VCaP (cell line): ENCODE results near the gene TK1.

Source experiments
- H3K27ac ChIP-seq: fragments of 450-650 bp; 2 replicates; pipeline ENCODE4 v1.5.1; 2017
- TF ChIP-seq, protein P1 (sequence below): fragments of 450-650 bp; conservative IDR thresholded peaks from 2 replicates; pipeline ENCODE4 v1.5.1; 2017; ENCODE audit warnings: mild to moderate bottlenecking, moderate library complexity

The TK1 gene

GRCh38 chr17:78230996-78231935, 44.4 kb upstream of the TK1 start, which contains the start of gene TMEM235:
TSS of gene TMEM235 (plus strand) at chr17:78231631. CDS start at chr17:78232024, 393 bp downstream.
- no peak within 1 kb of the TSS for H3K27ac ChIP-seq
- TF ChIP-seq, protein P1, sequence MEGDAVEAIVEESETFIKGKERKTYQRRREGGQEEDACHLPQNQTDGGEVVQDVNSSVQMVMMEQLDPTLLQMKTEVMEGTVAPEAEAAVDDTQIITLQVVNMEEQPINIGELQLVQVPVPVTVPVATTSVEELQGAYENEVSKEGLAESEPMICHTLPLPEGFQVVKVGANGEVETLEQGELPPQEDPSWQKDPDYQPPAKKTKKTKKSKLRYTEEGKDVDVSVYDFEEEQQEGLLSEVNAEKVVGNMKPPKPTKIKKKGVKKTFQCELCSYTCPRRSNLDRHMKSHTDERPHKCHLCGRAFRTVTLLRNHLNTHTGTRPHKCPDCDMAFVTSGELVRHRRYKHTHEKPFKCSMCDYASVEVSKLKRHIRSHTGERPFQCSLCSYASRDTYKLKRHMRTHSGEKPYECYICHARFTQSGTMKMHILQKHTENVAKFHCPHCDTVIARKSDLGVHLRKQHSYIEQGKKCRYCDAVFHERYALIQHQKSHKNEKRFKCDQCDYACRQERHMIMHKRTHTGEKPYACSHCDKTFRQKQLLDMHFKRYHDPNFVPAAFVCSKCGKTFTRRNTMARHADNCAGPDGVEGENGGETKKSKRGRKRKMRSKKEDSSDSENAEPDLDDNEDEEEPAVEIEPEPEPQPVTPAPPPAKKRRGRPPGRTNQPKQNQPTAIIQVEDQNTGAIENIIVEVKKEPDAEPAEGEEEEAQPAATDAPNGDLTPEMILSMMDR = no peak

GRCh38 chr17:78230252-78230962, 43.6 kb upstream of the TK1 start:
- TF ChIP-seq, protein P1 = no peak
- H3K27ac ChIP-seq = no peak overlapping the region

DNA sequence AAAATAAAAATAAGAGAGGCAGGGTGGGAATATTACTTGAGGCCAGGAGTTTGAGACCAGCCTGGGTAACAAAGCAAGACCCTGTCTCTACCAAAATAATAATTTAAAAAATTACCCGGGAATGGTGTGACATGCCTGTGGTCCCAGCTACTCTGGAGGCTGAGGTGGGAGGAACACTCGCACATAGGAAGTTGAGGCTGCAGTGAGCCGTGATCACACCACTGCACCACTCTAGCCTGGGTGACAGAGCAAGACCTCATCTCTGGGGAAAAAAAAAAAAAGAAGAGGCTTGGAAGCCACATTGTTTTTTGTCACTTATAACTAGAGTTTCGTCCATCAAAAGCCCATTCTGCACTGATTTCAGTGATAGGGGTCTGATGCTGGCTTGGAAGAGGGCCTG, 41.3 kb upstream of the TK1 start:
- TF ChIP-seq, protein P1 = no peak
- no peak overlapping the region for H3K27ac ChIP-seq

DNA sequence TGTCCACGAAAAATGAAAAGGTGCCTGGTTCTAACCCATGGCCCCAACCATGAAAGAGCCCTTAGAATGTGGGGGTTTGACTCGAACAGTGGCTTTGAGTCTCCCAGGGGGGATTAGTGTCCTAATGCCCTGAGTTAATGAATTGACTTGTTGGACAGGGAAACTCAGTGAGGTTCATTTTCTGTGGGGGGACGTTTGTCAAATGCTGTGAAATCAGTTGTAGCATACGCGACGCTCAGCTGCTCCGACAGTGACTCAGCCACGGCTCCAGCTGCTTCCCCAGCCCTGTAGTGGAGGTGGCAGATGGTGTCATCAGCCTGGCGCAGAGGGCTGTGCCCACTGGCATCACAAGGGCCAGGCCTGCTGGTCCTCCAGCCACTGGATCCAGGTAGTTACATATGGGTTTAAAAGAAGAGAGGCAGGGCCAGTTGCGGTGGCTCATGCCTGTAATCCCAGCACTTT, 40.6 kb upstream of the TK1 start:
- H3K27ac ChIP-seq = peak overlapping the region; percentile 72
- TF ChIP-seq, protein P1 = no peak

DNA sequence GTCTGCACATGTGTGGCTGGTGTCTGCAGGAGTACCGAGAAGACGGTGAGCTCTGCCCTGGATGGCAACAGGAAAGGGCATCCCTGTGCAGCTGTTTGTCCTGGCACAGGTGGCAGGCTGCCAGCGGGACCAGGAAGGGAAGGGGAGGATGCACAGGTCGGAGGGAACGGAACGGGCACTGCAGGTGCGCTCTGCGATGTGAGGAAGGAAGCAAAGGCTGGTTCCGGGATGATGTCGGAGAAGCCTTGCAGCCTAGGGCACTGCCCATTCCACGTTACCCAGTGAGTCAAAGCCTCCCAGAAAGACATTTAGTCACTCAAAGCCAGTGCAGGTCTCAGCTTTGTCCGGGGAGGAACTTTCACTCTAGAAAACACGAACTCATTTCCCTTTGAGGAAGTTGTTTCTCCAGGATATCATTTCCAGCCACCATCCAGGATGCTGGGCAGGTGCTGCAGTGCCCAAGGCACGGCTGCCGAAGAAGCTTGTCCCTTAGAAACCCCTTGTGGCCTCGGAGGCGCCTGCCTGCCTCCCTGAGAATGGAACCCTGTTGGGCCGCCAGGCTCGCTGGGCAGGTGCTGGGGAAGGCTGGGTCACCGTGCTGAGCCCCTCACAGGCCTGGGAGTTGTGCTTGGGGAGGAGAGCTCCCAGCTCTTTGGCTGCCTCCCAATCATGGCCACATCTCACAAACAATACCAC, 40.1 kb upstream of the TK1 start:
- TF ChIP-seq, protein P1 = no peak
- H3K27ac ChIP-seq = peak overlapping the region; percentile 72

GRCh38 chr17:78226055-78226758, 39.4 kb upstream of the TK1 start:
- peak overlapping the region; percentile 72 for H3K27ac ChIP-seq
- TF ChIP-seq, protein P1 = no peak
